SIG-M5 treated with dmso at 0.1 percent for 504 hours (cell line): ENCODE data around the gene DNMBP.
"Not testable (repeated sequence)": the region's sequence is repeated elsewhere in the genome, so short reads cannot be mapped to it uniquely, and the experiment has no call there.

ENCODE experiments used
- DNase-seq: peaks from one replicate; lab custom pipeline; 2025; ENCODE audit not compliant: unreplicated experiment; lab: John Stamatoyannopoulos, UW

DNMBP gene

GRCh38 chr10:99920486-99920885 is 89.3 kb downstream of the DNMBP start:
- no peak for DNase-seq

- DNase-seq: no peak
These were observed 91.6 kb downstream of the DNMBP start for GRCh38 chr10:99917963-99918825.

GRCh38 chr10:99916776-99917175 is 93.0 kb downstream of the DNMBP start:
- no peak for DNase-seq

GRCh38 chr10:99915414-99915813 is 94.3 kb downstream of the DNMBP start:
- no peak for DNase-seq

GRCh38 chr10:99914236-99914635 is 95.5 kb downstream of the DNMBP start:
- no peak for DNase-seq

- no peak for DNase-seq
These were observed 95.9 kb downstream of the DNMBP start for GRCh38 chr10:99913831-99914235.

GRCh38 chr10:99912041-99912440 is 97.7 kb downstream of the DNMBP start:
- no peak for DNase-seq

- DNase-seq: peak; percentile 26
These were observed 101.2 kb downstream of the DNMBP start for GRCh38 chr10:99908512-99908911.

GRCh38 chr10:99906470-99906869 is 103.3 kb downstream of the DNMBP start:
- DNase-seq: no peak

GRCh38 chr10:99905971-99906370 is 103.8 kb downstream of the DNMBP start:
- no peak for DNase-seq

GRCh38 chr10:99895867-99896266 is 113.9 kb downstream of the DNMBP start:
- DNase-seq: no peak

- not testable (repeated sequence) for DNase-seq
These were observed 114.7 kb downstream of the DNMBP start for GRCh38 chr10:99895066-99895465.

GRCh38 chr10:99894613-99895012 is 115.1 kb downstream of the DNMBP start:
- no peak for DNase-seq

GRCh38 chr10:99888622-99889021 is 121.1 kb downstream of the DNMBP start:
- DNase-seq: no peak

GRCh38 chr10:99883523-99883922 is 126.2 kb downstream of the DNMBP start:
- DNase-seq: no peak

- no peak for DNase-seq
These were observed 128.4 kb downstream of the DNMBP start for GRCh38 chr10:99881371-99881770.

GRCh38 chr10:99880080-99880835 is 129.5 kb downstream of the DNMBP start:
- DNase-seq: no peak

- no peak for DNase-seq
These were observed 134.3 kb downstream of the DNMBP start for GRCh38 chr10:99875473-99875872.

GRCh38 chr10:99874341-99875085 is 135.2 kb downstream of the DNMBP start:
- no peak for DNase-seq

- DNase-seq: no peak
These were observed 135.9 kb downstream of the DNMBP start for GRCh38 chr10:99873846-99874245.

GRCh38 chr10:99872367-99873162 is 137.2 kb downstream of the DNMBP start:
- no peak for DNase-seq
